Mucosa of gallbladder (tissue), 1 donor: ENCODE measurements around the gene PPP1R1A. TPM values are rescaled to one million over a fixed set of nuclear protein-coding genes. Genes with fewer than 3 reads are reported as not detected.

ENCODE experiments used
- DNase-seq: peaks from one replicate; pipeline ENCODE4 v3.0.0-alpha.2; 2020; ENCODE audit warnings: low spot score
- total RNA-seq: library from RNA; stranded (reverse); gene quantifications from one replicate; pipeline ENCODE4 v1.2.1, GENCODE V29; 2021
- donor health status: DM: no; HTN: no; CAD: no.

PPP1R1A gene
- total RNA-seq, 1 donor from 2014 or later, result 17.2 TPM

- no peak for DNase-seq
Observed at GRCh38 chr12:54535474-54535873, 53.0 kb downstream of the PPP1R1A start.

GRCh38 chr12:54529581-54529980, 58.9 kb downstream of the PPP1R1A start:
- DNase-seq, result no peak

Other genes with a start within 250 kb of the PPP1R1A start
- 1.8 TPM for gene GPR84, start 224.2 kb downstream of the PPP1R1A start, total RNA-seq
- 11.4 TPM for gene ZNF385A, start 203.9 kb downstream of the PPP1R1A start, total RNA-seq
- gene ITGA5, start 169.4 kb downstream of the PPP1R1A start, total RNA-seq, result 39.3 TPM
- gene GTSF1, start 115.1 kb downstream of the PPP1R1A start, total RNA-seq, result 0.40 TPM
- gene NCKAP1L, start 90.9 kb downstream of the PPP1R1A start, total RNA-seq, result 21.3 TPM
- gene PDE1B, start 39.1 kb downstream of the PPP1R1A start, total RNA-seq, result 3.2 TPM
- gene LACRT, start 46.2 kb upstream of the PPP1R1A start, total RNA-seq, result not detected
- gene DCD, start 59.7 kb upstream of the PPP1R1A start, total RNA-seq, result not detected